ENCODE measurements around the gene RAB25. TPM values are rescaled to one million over a fixed set of nuclear protein-coding genes. Genes with fewer than 3 reads are reported as not detected.

The RAB25 gene
- total RNA-seq, 4 donors from 2014 or later: 65.9 to 88.0 (median 74.1) TPM

- Histone ChIP-seq H3K27ac (peak overlapping the region in 2 of 3 donors; percentile 9 to 24), H3K36me3 (no peaks in the 10 kb centered on the region), H3K9me3 (no peaks in the 10 kb centered on the region), H3K4me3 (replicated peaks in 1 of 3) (no peak overlapping the region), H3K4me1 (peaks cover 8 to 27% of the 10 kb centered on the region in 2 donors), H3K27me3 (no peaks in the 10 kb centered on the region)
- no peak for TF ChIP-seq CTCF (IDR thresholded peaks at IDR 0.05)
- TF ChIP-seq POLR2A (IDR thresholded peaks at IDR 0.05): no peak
- 5 to 10% methylated on average over 1 of the region's 1 CpG for WGBS, 2 donors
- intact Hi-C loops (cut with DNase I): no loop called here
- peak; percentile 85 to 86 for DNase-seq
Measured at GRCh38 chr1:156086256-156086662, 25.3 kb downstream of the RAB25 start.

- Histone ChIP-seq H3K27me3 (no peaks in the 10 kb centered on the region), H3K9me3 (no peaks in the 10 kb centered on the region), H3K27ac (no peak overlapping the region), H3K36me3 (no peaks in the 10 kb centered on the region), H3K4me3 (replicated peaks in 1 of 3) (no peak overlapping the region), H3K4me1 (peaks cover 0 to 19% of the 10 kb centered on the region in 2 donors)
- intact Hi-C loops (cut with DNase I): no loop called here
- 71 to 74% methylated on average over 3 to 6 of the region's 6 CpGs for WGBS, 2 donors
- TF ChIP-seq POLR2A (IDR thresholded peaks at IDR 0.05): no peak
- TF ChIP-seq CTCF (IDR thresholded peaks at IDR 0.05): no peak
- DNase-seq: no peak
Measured at GRCh38 chr1:156089704-156090103, 28.7 kb downstream of the RAB25 start.

GRCh38 chr1:156090138-156090839, 29.3 kb downstream of the RAB25 start:
- no peak overlapping the region for H3K4me3 ChIP-seq (replicated peaks in 1 of 3)
- H3K27ac ChIP-seq: no peak overlapping the region
- DNase-seq: no peak
- no peaks in the 10 kb centered on the region for H3K27me3 ChIP-seq
- no peaks in the 10 kb centered on the region for H3K9me3 ChIP-seq
- H3K4me1 ChIP-seq: peaks cover 0 to 19% of the 10 kb centered on the region in 2 donors
- intact Hi-C loops (cut with DNase I): no loop called here
- H3K36me3 ChIP-seq: no peaks in the 10 kb centered on the region
- 40 to 42% methylated on average over 5 of the region's 5 CpGs for WGBS, 2 donors
- TF ChIP-seq CTCF (IDR thresholded peaks at IDR 0.05): no peak
- no peak for TF ChIP-seq POLR2A (IDR thresholded peaks at IDR 0.05)

- WGBS, 2 donors: 35 to 43% methylated on average over 8 to 14 of the region's 14 CpGs
Measured at GRCh38 chr1:156090840-156091188, 29.9 kb downstream of the RAB25 start.

More at GRCh38 chr1:156090840-156091188, 29.9 kb downstream of the RAB25 start:
- Histone ChIP-seq H3K36me3 (no peaks in the 10 kb centered on the region), H3K9me3 (no peaks in the 10 kb centered on the region), H3K27me3 (no peaks in the 10 kb centered on the region), H3K27ac (no peak overlapping the region), H3K4me1 (peaks cover 0 to 19% of the 10 kb centered on the region in 2 donors), H3K4me3 (replicated peaks in 1 of 3) (no peak overlapping the region)
- DNase-seq: peak; percentile 88 to 94
- no peak for TF ChIP-seq POLR2A (IDR thresholded peaks at IDR 0.05)
- TF ChIP-seq CTCF (IDR thresholded peaks at IDR 0.05): peak; percentile 68 to 94 (median 86)
- intact Hi-C loops (cut with DNase I): no loop called here

Measured in thyroid gland (tissue), 4 donors.